Upper lobe of left lung (tissue), 6 donors: ENCODE measurements around the gene FAM3A. TPM values are rescaled to one million over a fixed set of nuclear protein-coding genes. Genes with fewer than 3 reads are reported as not detected.

Experiments used
- ATAC-seq, 2 donors: fragments of 200-7000 bp; cut with Tn5 transposase; one replicate each; pipeline ENCODE4 v1.9.1; 2022; ENCODE audit warnings: mild to moderate bottlenecking in 2 of 2, moderate library complexity in 2 of 2; ENCODE audit not compliant: low FRiP score in 2 of 2
- DNase-seq, 2 donors: peaks; one replicate each; pipeline ENCODE4 v3.0.0-alpha.2; 2019 to 2020
- H3K27ac ChIP-seq, 4 donors: fragments of 200-600 bp; sonication (generic); one replicate each; pipeline ENCODE4 v1.5.1; 2016 to 2019
- H3K27me3 ChIP-seq, 4 donors: fragments of 200-600 bp; sonication (generic); one replicate each; pipeline ENCODE4 v1.5.1; 2017 to 2019
- H3K36me3 ChIP-seq, 4 donors: fragments of 200-600 bp; sonication (generic); one replicate each; pipeline ENCODE4 v1.5.1; 2016 to 2019
- H3K4me1 ChIP-seq, 4 donors: fragments of 200-600 bp; sonication (generic); one replicate each; pipeline ENCODE4 v1.5.1; 2018 to 2019
- H3K4me3 ChIP-seq, 4 donors: fragments of 200-600 bp; sonication (generic); one replicate each; pipeline ENCODE4 v1.5.1; 2017 to 2019; ENCODE audit warnings: mild to moderate bottlenecking in 2 of 4, moderate library complexity in 1 of 4
- H3K9me3 ChIP-seq, 4 donors: fragments of 200-600 bp; sonication (generic); one replicate each; pipeline ENCODE4 v1.5.1; 2018 to 2019
- CTCF ChIP-seq, 6 experiments: fragments of 450-650 bp in 4 of 6; fragments of 200-600 bp in 2 of 6; sonication (generic) in 2 of 6; IDR thresholded peaks; one replicate each; pipeline ENCODE4 v1.5.1; 2016 to 2019; ENCODE audit warnings: antibody characterized with exemption in 6 of 6
- EP300 ChIP-seq, 4 donors: sonication (generic); formaldehyde crosslinking; IDR thresholded peaks; one replicate each; pipeline ENCODE4 v1.5.1; 2017; ENCODE audit warnings: antibody characterized with exemption in 4 of 4, control low read depth in 2 of 4
- POLR2A ChIP-seq, 4 donors: fragments of 450-650 bp; IDR thresholded peaks; one replicate each; pipeline ENCODE4 v1.5.1; 2016 to 2017; ENCODE audit warnings: antibody characterized with exemption in 4 of 4, mild to moderate bottlenecking in 2 of 4
- POLR2AphosphoS5 ChIP-seq, 2 donors: sonication (generic); formaldehyde crosslinking; IDR thresholded peaks; one replicate each; pipeline ENCODE4 v1.5.1; 2017; ENCODE audit warnings: antibody characterized with exemption in 2 of 2
- WGBS, 2 donors: methylation state at CpG; one replicate each; pipeline ENCODE4 v1.1.5; 2017 to 2018; 5-methylcytosine and 5-hydroxymethylcytosine counted together
- total RNA-seq, 6 donors: library from RNA; depleted of rRNA in 4 of 6; stranded (reverse); fragments of >200 nt in 4 of 6; gene quantifications; one replicate each; pipeline versions ENCODE4 v1.1.0 to v1.2.1, GENCODE V29; 2016 to 2021
- donor health status: DM: no; HTN: no; CAD: no; lungs with moderate emphysema.
- donor health status: DM: no; HTN: yes; CAD: no; lungs with severe emphysema.

FAM3A gene
- total RNA-seq, 6 donors from 2014 or later = 41.0 to 67.1 (median 49.3) TPM

GRCh38 chrX:154481195-154481594 is 34.8 kb downstream of the FAM3A start:
- H3K4me1 ChIP-seq = peaks cover 0 to 21% (median 12%) of the 10 kb centered on the region in 4 donors
- H3K4me3 ChIP-seq = no peak overlapping the region
- DNase-seq (no peak), ATAC-seq (no peak)
- H3K27me3 ChIP-seq = no peaks in the 10 kb centered on the region
- 85 to 88% methylated on average over 4 to 5 of the region's 5 CpGs for WGBS, 2 donors
- peaks cover 0 to 7% (median 0%) of the 10 kb centered on the region in 4 donors for H3K36me3 ChIP-seq
- no peaks in the 10 kb centered on the region for H3K9me3 ChIP-seq
- H3K27ac ChIP-seq = no peak overlapping the region
- TF ChIP-seq CTCF (IDR thresholded peaks at IDR 0.05) = no peak
- TF ChIP-seq POLR2A (IDR thresholded peaks at IDR 0.05) = no peak
- TF ChIP-seq EP300 (IDR thresholded peaks at IDR 0.05) = no peak
- TF ChIP-seq POLR2AphosphoS5 (IDR thresholded peaks at IDR 0.05) = no peak

GRCh38 chrX:154478728-154479622 is 37.1 kb downstream of the FAM3A start, which contains the start of gene LAGE3:
LAGE3 (minus strand) TSS chrX:154479281; CDS start chrX:154478915, 366 bp downstream.
- Histone ChIP-seq H3K36me3 (peaks cover 0 to 1% (median 0%) of the 10 kb centered on the region in 4 donors), H3K9me3 (no peaks in the 10 kb centered on the region), H3K4me1 (peaks cover 0 to 6% (median 4%) of the 10 kb centered on the region in 4 donors), H3K27ac (peak within 1 kb of the TSS; percentile 75 to 88 (median 80)), H3K4me3 (peak within 1 kb of the TSS; percentile 32 to 60 (median 52)), H3K27me3 (no peaks in the 10 kb centered on the region)
- TF ChIP-seq EP300 (IDR thresholded peaks at IDR 0.05) = no peak
- peak; percentile 14 to 59 for TF ChIP-seq POLR2AphosphoS5 (IDR thresholded peaks at IDR 0.05)
- TF ChIP-seq POLR2A (IDR thresholded peaks at IDR 0.05) = peak in 1 of 4 donors; percentile 80
- no peak for TF ChIP-seq CTCF (IDR thresholded peaks at IDR 0.05)
- peak; percentile 96 to 99 for ATAC-seq
- peak; percentile 94 to 99 for DNase-seq
- 44 to 46% methylated on average over 2 to 85 of the region's 85 CpGs for WGBS, 2 donors

GRCh38 chrX:154477891-154478477 is 38.0 kb downstream of the FAM3A start:
- TF ChIP-seq EP300 (IDR thresholded peaks at IDR 0.05) = no peak
- TF ChIP-seq POLR2A (IDR thresholded peaks at IDR 0.05) = no peak
- TF ChIP-seq CTCF (IDR thresholded peaks at IDR 0.05) = no peak
- no peak for TF ChIP-seq POLR2AphosphoS5 (IDR thresholded peaks at IDR 0.05)
- H3K27ac ChIP-seq = peak overlapping the region in 3 of 4 donors; percentile 42 to 88 (median 81)
- no peaks in the 10 kb centered on the region for H3K27me3 ChIP-seq
- no peaks in the 10 kb centered on the region for H3K36me3 ChIP-seq
- H3K4me3 ChIP-seq = peak overlapping the region; percentile 32 to 60 (median 52)
- no peaks in the 10 kb centered on the region for H3K9me3 ChIP-seq
- ATAC-seq (no peak), DNase-seq (no peak)
- WGBS, 2 donors = 71 to 83% methylated on average over 12 to 24 of the region's 24 CpGs
- peaks cover 0 to 6% (median 4%) of the 10 kb centered on the region in 4 donors for H3K4me1 ChIP-seq

- no peaks in the 10 kb centered on the region for H3K27me3 ChIP-seq
- TF ChIP-seq POLR2AphosphoS5 (IDR thresholded peaks at IDR 0.05) (no peak), POLR2A (IDR thresholded peaks at IDR 0.05) (no peak), CTCF (IDR thresholded peaks at IDR 0.05) (no peak), EP300 (IDR thresholded peaks at IDR 0.05) (no peak)
- peaks cover 0 to 6% (median 4%) of the 10 kb centered on the region in 4 donors for H3K4me1 ChIP-seq
- ATAC-seq (no peak), DNase-seq (no peak)
- 87 to 91% methylated on average over 6 to 8 of the region's 8 CpGs for WGBS, 2 donors
- H3K36me3 ChIP-seq = peaks cover 0 to 4% (median 0%) of the 10 kb centered on the region in 4 donors
- no peak overlapping the region for H3K27ac ChIP-seq
- no peaks in the 10 kb centered on the region for H3K9me3 ChIP-seq
- no peak overlapping the region for H3K4me3 ChIP-seq
These were observed 39.2 kb downstream of the FAM3A start for GRCh38 chrX:154476821-154477220.
